ENCODE results near the gene TMEM38B. TPM values are rescaled to one million over a fixed set of nuclear protein-coding genes. Genes with fewer than 3 reads are reported as not detected.

TMEM38B gene
- total RNA-seq, 3 donors from 2014 or later, result 22.2 to 25.7 (median 22.7) TPM

- DNase-seq (no peak), ATAC-seq (no peak)
- Mint-ChIP-seq H3K9me3 (no peaks in the 10 kb centered on the region), H3K27me3 (ENCODE audit: low read depth) (peaks cover 2% of the 10 kb centered on the region), H3K4me1 (ENCODE audit: low read depth) (no peaks in the 10 kb centered on the region), H3K36me3 (ENCODE audit: insufficient read depth) (no peaks in the 10 kb centered on the region), H3K4me3 (no peak overlapping the region)
These were observed 20.4 kb upstream of the TMEM38B start for GRCh38 chr9:105673850-105674387.

GRCh38 chr9:105676351-105676923, 17.9 kb upstream of the TMEM38B start:
- ATAC-seq, result no peak
- Mint-ChIP-seq H3K4me3 (no peak overlapping the region), H3K36me3 (ENCODE audit: insufficient read depth) (no peaks in the 10 kb centered on the region), H3K9me3 (no peaks in the 10 kb centered on the region), H3K27me3 (ENCODE audit: low read depth) (no peaks in the 10 kb centered on the region), H3K4me1 (ENCODE audit: low read depth) (no peaks in the 10 kb centered on the region)
- DNase-seq, result no peak

- DNase-seq (no peak), ATAC-seq (no peak)
- H3K27me3 Mint-ChIP-seq (ENCODE audit: low read depth), result no peaks in the 10 kb centered on the region
- H3K4me1 Mint-ChIP-seq (ENCODE audit: low read depth), result no peaks in the 10 kb centered on the region
- H3K4me3 Mint-ChIP-seq, result no peak overlapping the region
- no peaks in the 10 kb centered on the region for H3K9me3 Mint-ChIP-seq
- H3K36me3 Mint-ChIP-seq (ENCODE audit: insufficient read depth), result no peaks in the 10 kb centered on the region
These were observed 16.2 kb upstream of the TMEM38B start for GRCh38 chr9:105678163-105678562.

GRCh38 chr9:105678781-105679180, 15.6 kb upstream of the TMEM38B start:
- Mint-ChIP-seq H3K4me3 (no peak overlapping the region), H3K27me3 (ENCODE audit: low read depth) (no peaks in the 10 kb centered on the region), H3K9me3 (no peaks in the 10 kb centered on the region), H3K36me3 (ENCODE audit: insufficient read depth) (no peaks in the 10 kb centered on the region), H3K4me1 (ENCODE audit: low read depth) (no peaks in the 10 kb centered on the region)
- no peak for ATAC-seq
- DNase-seq, result no peak

- no peaks in the 10 kb centered on the region for H3K4me1 Mint-ChIP-seq (ENCODE audit: low read depth)
- no peak overlapping the region for H3K4me3 Mint-ChIP-seq
- H3K9me3 Mint-ChIP-seq, result no peaks in the 10 kb centered on the region
- DNase-seq (no peak), ATAC-seq (no peak)
- no peaks in the 10 kb centered on the region for H3K36me3 Mint-ChIP-seq (ENCODE audit: insufficient read depth)
- no peaks in the 10 kb centered on the region for H3K27me3 Mint-ChIP-seq (ENCODE audit: low read depth)
These were observed 14.9 kb upstream of the TMEM38B start for GRCh38 chr9:105679257-105680022.

GRCh38 chr9:105681313-105681712, 13.0 kb upstream of the TMEM38B start:
- H3K9me3 Mint-ChIP-seq, result no peaks in the 10 kb centered on the region

GRCh38 chr9:105681724-105682123, 12.6 kb upstream of the TMEM38B start:
- Mint-ChIP-seq H3K4me3 (no peak overlapping the region), H3K27me3 (ENCODE audit: low read depth) (peaks cover 1% of the 10 kb centered on the region), H3K36me3 (ENCODE audit: insufficient read depth) (no peaks in the 10 kb centered on the region), H3K4me1 (ENCODE audit: low read depth) (no peaks in the 10 kb centered on the region), H3K9me3 (no peaks in the 10 kb centered on the region)
- DNase-seq (no peak), ATAC-seq (no peak)

More at GRCh38 chr9:105681313-105681712, 13.0 kb upstream of the TMEM38B start:
- no peak for DNase-seq
- no peak for ATAC-seq
- H3K4me3 Mint-ChIP-seq, result no peak overlapping the region
- no peaks in the 10 kb centered on the region for H3K27me3 Mint-ChIP-seq (ENCODE audit: low read depth)
- H3K4me1 Mint-ChIP-seq (ENCODE audit: low read depth), result no peaks in the 10 kb centered on the region
- no peaks in the 10 kb centered on the region for H3K36me3 Mint-ChIP-seq (ENCODE audit: insufficient read depth)

GRCh38 chr9:105683688-105684275, 10.6 kb upstream of the TMEM38B start:
- ATAC-seq, result no peak
- DNase-seq, result no peak
- Mint-ChIP-seq H3K36me3 (ENCODE audit: insufficient read depth) (no peaks in the 10 kb centered on the region), H3K9me3 (no peaks in the 10 kb centered on the region), H3K4me3 (no peak overlapping the region), H3K27me3 (ENCODE audit: low read depth) (peaks cover 15% of the 10 kb centered on the region), H3K4me1 (ENCODE audit: low read depth) (no peaks in the 10 kb centered on the region)

GRCh38 chr9:105686936-105687335, 7.4 kb upstream of the TMEM38B start:
- H3K4me1 Mint-ChIP-seq (ENCODE audit: low read depth), result no peaks in the 10 kb centered on the region

GRCh38 chr9:105690742-105691141, 3.6 kb upstream of the TMEM38B start:
- ATAC-seq (no peak), DNase-seq (no peak)
- H3K27me3 Mint-ChIP-seq (ENCODE audit: low read depth), result peaks cover 44% of the 10 kb centered on the region
- H3K36me3 Mint-ChIP-seq (ENCODE audit: insufficient read depth), result no peaks in the 10 kb centered on the region
- H3K4me3 Mint-ChIP-seq, result no peak overlapping the region
- H3K9me3 Mint-ChIP-seq, result no peaks in the 10 kb centered on the region
- peaks cover 14% of the 10 kb centered on the region for H3K4me1 Mint-ChIP-seq (ENCODE audit: low read depth)

More at GRCh38 chr9:105686936-105687335, 7.4 kb upstream of the TMEM38B start:
- no peak for ATAC-seq
- no peak overlapping the region for H3K4me3 Mint-ChIP-seq
- no peaks in the 10 kb centered on the region for H3K36me3 Mint-ChIP-seq (ENCODE audit: insufficient read depth)
- H3K27me3 Mint-ChIP-seq (ENCODE audit: low read depth), result peaks cover 30% of the 10 kb centered on the region
- H3K9me3 Mint-ChIP-seq, result no peaks in the 10 kb centered on the region
- DNase-seq, result no peak

- Mint-ChIP-seq H3K4me1 (ENCODE audit: low read depth) (peaks cover 23% of the 10 kb centered on the region), H3K4me3 (peak overlapping the region; percentile 87), H3K27me3 (ENCODE audit: low read depth) (peaks cover 29% of the 10 kb centered on the region), H3K36me3 (ENCODE audit: insufficient read depth) (no peaks in the 10 kb centered on the region), H3K9me3 (no peaks in the 10 kb centered on the region)
- DNase-seq, result no peak
- ATAC-seq, result peak in 1 of 2 donors; percentile 10
These were observed 729 bp upstream of the TMEM38B start for GRCh38 chr9:105693435-105694189.

- Mint-ChIP-seq H3K4me1 (ENCODE audit: low read depth) (peaks cover 36% of the 10 kb centered on the region), H3K4me3 (peak overlapping the region; percentile 91), H3K9me3 (no peaks in the 10 kb centered on the region), H3K36me3 (ENCODE audit: insufficient read depth) (no peaks in the 10 kb centered on the region), H3K27me3 (ENCODE audit: low read depth) (peaks cover 27% of the 10 kb centered on the region)
- DNase-seq (peak; percentile 25), ATAC-seq (peak; percentile 80 to 84)
These were observed 674 bp downstream of the TMEM38B start for GRCh38 chr9:105694848-105695581.

GRCh38 chr9:105696219-105696793, 2.0 kb downstream of the TMEM38B start:
- Mint-ChIP-seq H3K4me1 (ENCODE audit: low read depth) (peaks cover 40% of the 10 kb centered on the region), H3K36me3 (ENCODE audit: insufficient read depth) (no peaks in the 10 kb centered on the region), H3K27me3 (ENCODE audit: low read depth) (peaks cover 20% of the 10 kb centered on the region), H3K9me3 (no peaks in the 10 kb centered on the region), H3K4me3 (no peak overlapping the region)
- DNase-seq (no peak), ATAC-seq (no peak)
